ENCODE data around the gene MS4A6E. TPM values are rescaled to one million over a fixed set of nuclear protein-coding genes. Genes with fewer than 3 reads are reported as not detected.

MS4A6E gene
- total RNA-seq, 1 experiment from 2014 or later: not detected

GRCh38 chr11:60321051-60321450, 6.0 kb upstream of the MS4A6E start:
- CTCF ChIA-PET: no interaction called here
- DNase-seq (ENCODE audit: low spot score): no peak
- intact Hi-C loops (cut with micrococcal nuclease; ENCODE audit: unreplicated experiment): no loop called here
- Histone ChIP-seq H3K4me3 (ENCODE audit: low read depth, low read length, poor library complexity, severe bottlenecking) (no peak overlapping the region), H3K9me3 (ENCODE audit: low read depth, low read length, poor library complexity, severe bottlenecking) (no peaks in the 10 kb centered on the region), H3K27ac (ENCODE audit: low read depth, low read length, poor library complexity, severe bottlenecking) (no peak overlapping the region), H3K36me3 (ENCODE audit: insufficient read depth, low read length, poor library complexity, severe bottlenecking) (no peaks in the 10 kb centered on the region), H3K4me1 (ENCODE audit: insufficient read depth, low read length, poor library complexity, severe bottlenecking) (no peaks in the 10 kb centered on the region), H3K27me3 (replicated peaks; ENCODE audit: insufficient read depth, low read depth, low read length, poor library complexity) (peaks cover 4% of the 10 kb centered on the region)
- TF ChIP-seq CTCF (conservative IDR thresholded peaks at IDR 0.05; ENCODE audit: low read depth, low read length) (no peak), EZH2 (IDR thresholded peaks at IDR 0.05; ENCODE audit: borderline replicate concordance, low read depth, low read length, poor library complexity, severe bottlenecking) (no peak)
- POLR2A ChIA-PET (ENCODE audit: low non-redundant PET): no interaction called here
- no TSS peak for BruUV-seq (replicated peaks)

- ChIA-PET POLR2A (ENCODE audit: low non-redundant PET) (no interaction called here), CTCF (no interaction called here)
- TF ChIP-seq CTCF (conservative IDR thresholded peaks at IDR 0.05; ENCODE audit: low read depth, low read length) (no peak), EZH2 (IDR thresholded peaks at IDR 0.05; ENCODE audit: borderline replicate concordance, low read depth, low read length, poor library complexity, severe bottlenecking) (no peak)
- no peak overlapping the region for H3K4me3 ChIP-seq (ENCODE audit: low read depth, low read length, poor library complexity, severe bottlenecking)
- DNase-seq (ENCODE audit: low spot score): no peak
- H3K27me3 ChIP-seq (replicated peaks; ENCODE audit: insufficient read depth, low read depth, low read length, poor library complexity): no peaks in the 10 kb centered on the region
- BruUV-seq (replicated peaks): no TSS peak
- no peak overlapping the region for H3K27ac ChIP-seq (ENCODE audit: low read depth, low read length, poor library complexity, severe bottlenecking)
- no peaks in the 10 kb centered on the region for H3K36me3 ChIP-seq (ENCODE audit: insufficient read depth, low read length, poor library complexity, severe bottlenecking)
- H3K4me1 ChIP-seq (ENCODE audit: insufficient read depth, low read length, poor library complexity, severe bottlenecking): no peaks in the 10 kb centered on the region
- H3K9me3 ChIP-seq (ENCODE audit: low read depth, low read length, poor library complexity, severe bottlenecking): no peaks in the 10 kb centered on the region
- intact Hi-C loops (cut with micrococcal nuclease; ENCODE audit: unreplicated experiment): no loop called here
These were observed 1.4 kb downstream of the MS4A6E start for GRCh38 chr11:60328460-60328859.

- no peaks in the 10 kb centered on the region for H3K27me3 ChIP-seq (replicated peaks; ENCODE audit: insufficient read depth, low read depth, low read length, poor library complexity)
- no peaks in the 10 kb centered on the region for H3K9me3 ChIP-seq (ENCODE audit: low read depth, low read length, poor library complexity, severe bottlenecking)
- TF ChIP-seq CTCF (conservative IDR thresholded peaks at IDR 0.05; ENCODE audit: low read depth, low read length): no peak
- TF ChIP-seq EZH2 (IDR thresholded peaks at IDR 0.05; ENCODE audit: borderline replicate concordance, low read depth, low read length, poor library complexity, severe bottlenecking): no peak
- no peak for DNase-seq (ENCODE audit: low spot score)
- no peak overlapping the region for H3K27ac ChIP-seq (ENCODE audit: low read depth, low read length, poor library complexity, severe bottlenecking)
- no peak overlapping the region for H3K4me3 ChIP-seq (ENCODE audit: low read depth, low read length, poor library complexity, severe bottlenecking)
- no TSS peak for BruUV-seq (replicated peaks)
- ChIA-PET POLR2A (ENCODE audit: low non-redundant PET) (no interaction called here), CTCF (interaction anchor here (1.2 kb wide), 1 partner anchor 10 kb away, joined by 3 read pairs; no protein-coding TSS in a partner anchor)
- H3K36me3 ChIP-seq (ENCODE audit: insufficient read depth, low read length, poor library complexity, severe bottlenecking): no peaks in the 10 kb centered on the region
- H3K4me1 ChIP-seq (ENCODE audit: insufficient read depth, low read length, poor library complexity, severe bottlenecking): no peaks in the 10 kb centered on the region
- intact Hi-C loops (cut with micrococcal nuclease; ENCODE audit: unreplicated experiment): no loop called here
These were observed 5.8 kb downstream of the MS4A6E start for GRCh38 chr11:60332846-60333245.

Data from A673 (cell line).